NB4 (cell line): ENCODE measurements around the gene PALM.

Experiments
- MYC ChIP-seq: IDR thresholded peaks from 2 replicates; pipeline ENCODE4 v1.6.1; 2011; ENCODE audit warnings: low read depth, low read length
- TF ChIP-seq, protein P1 (sequence below): IDR thresholded peaks from one replicate; pipeline ENCODE4 v1.5.1; 2012; ENCODE audit warnings: low read depth, low read length
- TF ChIP-seq, protein P2 (sequence below): IDR thresholded peaks from 2 replicates; pipeline ENCODE4 v1.6.1; 2011; ENCODE audit warnings: low read depth, low read length

DNA sequence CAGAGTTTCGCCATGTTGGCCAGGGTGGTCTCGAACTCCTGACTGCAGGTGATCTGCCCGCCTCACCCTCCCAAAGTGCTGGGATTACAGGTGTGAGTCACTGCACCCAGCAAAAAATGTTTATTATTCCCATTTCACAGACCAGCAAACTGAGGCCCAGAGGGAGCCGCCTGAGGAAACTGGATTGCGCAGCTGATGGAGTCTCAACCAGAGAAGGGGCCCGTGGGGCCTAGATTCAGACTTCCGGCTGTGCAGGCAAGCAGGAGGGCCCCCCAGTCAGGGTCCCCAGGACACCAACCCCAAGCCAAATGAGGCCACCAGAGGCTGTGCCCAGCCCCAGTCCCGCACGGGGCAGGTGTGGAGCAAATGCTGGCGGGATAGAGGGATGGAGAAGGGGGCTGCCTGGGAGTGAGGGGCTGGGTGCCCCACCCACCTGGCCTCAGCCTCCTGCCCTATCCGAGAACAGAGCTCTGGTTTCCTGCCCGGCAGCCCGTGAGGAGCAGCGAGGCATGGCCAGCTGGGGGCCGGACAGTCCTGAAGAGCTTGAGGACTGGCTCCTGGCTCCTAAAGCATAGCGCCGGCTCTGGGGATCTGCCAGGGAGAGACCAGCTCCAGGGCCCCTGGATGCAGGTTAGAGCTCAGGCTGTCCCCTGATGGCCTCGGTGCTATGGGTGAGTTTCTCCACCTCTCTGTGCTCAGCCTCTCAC lies 64.1 kb downstream of the PALM start:
- TF ChIP-seq MYC = no peak
- TF ChIP-seq, protein P1, sequence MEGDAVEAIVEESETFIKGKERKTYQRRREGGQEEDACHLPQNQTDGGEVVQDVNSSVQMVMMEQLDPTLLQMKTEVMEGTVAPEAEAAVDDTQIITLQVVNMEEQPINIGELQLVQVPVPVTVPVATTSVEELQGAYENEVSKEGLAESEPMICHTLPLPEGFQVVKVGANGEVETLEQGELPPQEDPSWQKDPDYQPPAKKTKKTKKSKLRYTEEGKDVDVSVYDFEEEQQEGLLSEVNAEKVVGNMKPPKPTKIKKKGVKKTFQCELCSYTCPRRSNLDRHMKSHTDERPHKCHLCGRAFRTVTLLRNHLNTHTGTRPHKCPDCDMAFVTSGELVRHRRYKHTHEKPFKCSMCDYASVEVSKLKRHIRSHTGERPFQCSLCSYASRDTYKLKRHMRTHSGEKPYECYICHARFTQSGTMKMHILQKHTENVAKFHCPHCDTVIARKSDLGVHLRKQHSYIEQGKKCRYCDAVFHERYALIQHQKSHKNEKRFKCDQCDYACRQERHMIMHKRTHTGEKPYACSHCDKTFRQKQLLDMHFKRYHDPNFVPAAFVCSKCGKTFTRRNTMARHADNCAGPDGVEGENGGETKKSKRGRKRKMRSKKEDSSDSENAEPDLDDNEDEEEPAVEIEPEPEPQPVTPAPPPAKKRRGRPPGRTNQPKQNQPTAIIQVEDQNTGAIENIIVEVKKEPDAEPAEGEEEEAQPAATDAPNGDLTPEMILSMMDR = no peak
- TF ChIP-seq, protein P2, sequence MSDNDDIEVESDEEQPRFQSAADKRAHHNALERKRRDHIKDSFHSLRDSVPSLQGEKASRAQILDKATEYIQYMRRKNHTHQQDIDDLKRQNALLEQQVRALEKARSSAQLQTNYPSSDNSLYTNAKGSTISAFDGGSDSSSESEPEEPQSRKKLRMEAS = no peak
